ENCODE results near the gene SLC9A4.
A peak's percentile ranks its signal among the peaks of the same experiment; 100 is the strongest.

Gene SLC9A4

GRCh38 chr2:102499558-102499957 is 26.5 kb downstream of the SLC9A4 start:
- H3K4me1 ChIP-seq (ENCODE audit: control insufficient read depth, insufficient read depth, low read length, poor library complexity, severe bottlenecking) = no peaks in the 10 kb centered on the region
- H3K9me3 ChIP-seq (ENCODE audit: control insufficient read depth, low read length) = no peaks in the 10 kb centered on the region
- no peak overlapping the region for H3K27ac ChIP-seq (ENCODE audit: low read depth, low read length, severe bottlenecking)
- no peak overlapping the region for H3K4me3 ChIP-seq (ENCODE audit: extremely low read depth, insufficient read depth, low read length, poor library complexity, severe bottlenecking)
- H3K36me3 ChIP-seq (ENCODE audit: control insufficient read depth, insufficient read depth, low read length) = no peaks in the 10 kb centered on the region
- no CpG with 5 or more reads among the region's 1 CpG for WGBS, 2 experiments (ENCODE audit: insufficient coverage in 2 of 2)

- WGBS, 2 experiments (ENCODE audit: insufficient coverage in 2 of 2) = 84 to 91% methylated on average over 7 to 8 of the region's 8 CpGs
- H3K4me1 ChIP-seq (ENCODE audit: control insufficient read depth, insufficient read depth, low read length, poor library complexity, severe bottlenecking) = no peaks in the 10 kb centered on the region
- no peaks in the 10 kb centered on the region for H3K9me3 ChIP-seq (ENCODE audit: control insufficient read depth, low read length)
- no peak overlapping the region for H3K4me3 ChIP-seq (ENCODE audit: extremely low read depth, insufficient read depth, low read length, poor library complexity, severe bottlenecking)
- H3K27ac ChIP-seq (ENCODE audit: low read depth, low read length, severe bottlenecking) = no peak overlapping the region
- no peaks in the 10 kb centered on the region for H3K36me3 ChIP-seq (ENCODE audit: control insufficient read depth, insufficient read depth, low read length)
Observed at GRCh38 chr2:102502576-102502975, 29.6 kb downstream of the SLC9A4 start.

GRCh38 chr2:102504833-102505232 is 31.8 kb downstream of the SLC9A4 start:
- WGBS, 2 experiments (ENCODE audit: insufficient coverage in 2 of 2) = 79 to 90% methylated on average over 3 to 4 of the region's 8 CpGs
- Histone ChIP-seq H3K4me3 (ENCODE audit: extremely low read depth, insufficient read depth, low read length, poor library complexity, severe bottlenecking) (no peak overlapping the region), H3K4me1 (ENCODE audit: control insufficient read depth, insufficient read depth, low read length, poor library complexity, severe bottlenecking) (no peaks in the 10 kb centered on the region), H3K27ac (ENCODE audit: low read depth, low read length, severe bottlenecking) (no peak overlapping the region), H3K36me3 (ENCODE audit: control insufficient read depth, insufficient read depth, low read length) (no peaks in the 10 kb centered on the region), H3K9me3 (ENCODE audit: control insufficient read depth, low read length) (peaks cover 9% of the 10 kb centered on the region)

- no peaks in the 10 kb centered on the region for H3K4me1 ChIP-seq (ENCODE audit: control insufficient read depth, insufficient read depth, low read length, poor library complexity, severe bottlenecking)
- 88 to 93% methylated on average over 7 to 10 of the region's 10 CpGs for WGBS, 2 experiments (ENCODE audit: insufficient coverage in 2 of 2)
Observed at GRCh38 chr2:102505290-102505689, 32.3 kb downstream of the SLC9A4 start.

GRCh38 chr2:102506743-102507142 is 33.7 kb downstream of the SLC9A4 start:
- Histone ChIP-seq H3K36me3 (ENCODE audit: control insufficient read depth, insufficient read depth, low read length) (no peaks in the 10 kb centered on the region), H3K4me1 (ENCODE audit: control insufficient read depth, insufficient read depth, low read length, poor library complexity, severe bottlenecking) (no peaks in the 10 kb centered on the region), H3K4me3 (ENCODE audit: extremely low read depth, insufficient read depth, low read length, poor library complexity, severe bottlenecking) (no peak overlapping the region), H3K27ac (ENCODE audit: low read depth, low read length, severe bottlenecking) (no peak overlapping the region), H3K9me3 (ENCODE audit: control insufficient read depth, low read length) (peaks cover 9% of the 10 kb centered on the region)
- 80 to 83% methylated on average over 1 of the region's 5 CpGs for WGBS, 2 experiments (ENCODE audit: insufficient coverage in 2 of 2)

More at GRCh38 chr2:102505290-102505689, 32.3 kb downstream of the SLC9A4 start:
- H3K4me3 ChIP-seq (ENCODE audit: extremely low read depth, insufficient read depth, low read length, poor library complexity, severe bottlenecking) = no peak overlapping the region
- H3K9me3 ChIP-seq (ENCODE audit: control insufficient read depth, low read length) = peaks cover 9% of the 10 kb centered on the region
- H3K36me3 ChIP-seq (ENCODE audit: control insufficient read depth, insufficient read depth, low read length) = no peaks in the 10 kb centered on the region
- H3K27ac ChIP-seq (ENCODE audit: low read depth, low read length, severe bottlenecking) = no peak overlapping the region

- no peak overlapping the region for H3K4me3 ChIP-seq (ENCODE audit: extremely low read depth, insufficient read depth, low read length, poor library complexity, severe bottlenecking)
- WGBS, 2 experiments (ENCODE audit: insufficient coverage in 2 of 2) = 63 to 66% methylated on average over 3 to 4 of the region's 4 CpGs
- H3K4me1 ChIP-seq (ENCODE audit: control insufficient read depth, insufficient read depth, low read length, poor library complexity, severe bottlenecking) = peaks cover 14% of the 10 kb centered on the region
- H3K9me3 ChIP-seq (ENCODE audit: control insufficient read depth, low read length) = peaks cover 9% of the 10 kb centered on the region
- no peaks in the 10 kb centered on the region for H3K36me3 ChIP-seq (ENCODE audit: control insufficient read depth, insufficient read depth, low read length)
- no peak overlapping the region for H3K27ac ChIP-seq (ENCODE audit: low read depth, low read length, severe bottlenecking)
Observed at GRCh38 chr2:102508863-102509262, 35.8 kb downstream of the SLC9A4 start.

- Histone ChIP-seq H3K27ac (ENCODE audit: low read depth, low read length, severe bottlenecking) (no peak overlapping the region), H3K4me1 (ENCODE audit: control insufficient read depth, insufficient read depth, low read length, poor library complexity, severe bottlenecking) (peaks cover 21% of the 10 kb centered on the region), H3K4me3 (ENCODE audit: extremely low read depth, insufficient read depth, low read length, poor library complexity, severe bottlenecking) (no peak overlapping the region), H3K9me3 (ENCODE audit: control insufficient read depth, low read length) (peaks cover 9% of the 10 kb centered on the region), H3K36me3 (ENCODE audit: control insufficient read depth, insufficient read depth, low read length) (no peaks in the 10 kb centered on the region)
- 80 to 100% methylated on average over 1 of the region's 2 CpGs for WGBS, 2 experiments (ENCODE audit: insufficient coverage in 2 of 2)
Observed at GRCh38 chr2:102509749-102510148, 36.7 kb downstream of the SLC9A4 start.

GRCh38 chr2:102510791-102511575 is 38.0 kb downstream of the SLC9A4 start:
- Histone ChIP-seq H3K9me3 (ENCODE audit: control insufficient read depth, low read length) (peaks cover 9% of the 10 kb centered on the region), H3K4me1 (ENCODE audit: control insufficient read depth, insufficient read depth, low read length, poor library complexity, severe bottlenecking) (peaks cover 22% of the 10 kb centered on the region), H3K4me3 (ENCODE audit: extremely low read depth, insufficient read depth, low read length, poor library complexity, severe bottlenecking) (no peak overlapping the region), H3K27ac (ENCODE audit: low read depth, low read length, severe bottlenecking) (no peak overlapping the region), H3K36me3 (ENCODE audit: control insufficient read depth, insufficient read depth, low read length) (no peaks in the 10 kb centered on the region)
- 100% methylated on average over 1 of the region's 2 CpGs; no CpG with 5 or more reads in 1 of the 2 experiments for WGBS, 2 experiments (ENCODE audit: insufficient coverage in 2 of 2)

- 80 to 87% methylated on average over 3 to 4 of the region's 4 CpGs for WGBS, 2 experiments (ENCODE audit: insufficient coverage in 2 of 2)
- H3K9me3 ChIP-seq (ENCODE audit: control insufficient read depth, low read length) = peaks cover 9% of the 10 kb centered on the region
- H3K27ac ChIP-seq (ENCODE audit: low read depth, low read length, severe bottlenecking) = no peak overlapping the region
- H3K4me1 ChIP-seq (ENCODE audit: control insufficient read depth, insufficient read depth, low read length, poor library complexity, severe bottlenecking) = peaks cover 22% of the 10 kb centered on the region
- H3K36me3 ChIP-seq (ENCODE audit: control insufficient read depth, insufficient read depth, low read length) = no peaks in the 10 kb centered on the region
- H3K4me3 ChIP-seq (ENCODE audit: extremely low read depth, insufficient read depth, low read length, poor library complexity, severe bottlenecking) = no peak overlapping the region
Observed at GRCh38 chr2:102512161-102512560, 39.1 kb downstream of the SLC9A4 start.

GRCh38 chr2:102513355-102513939 is 40.4 kb downstream of the SLC9A4 start:
- WGBS, 2 experiments (ENCODE audit: insufficient coverage in 2 of 2) = 96 to 100% methylated on average over 1 to 7 of the region's 11 CpGs

More at GRCh38 chr2:102513355-102513939, 40.4 kb downstream of the SLC9A4 start:
- Histone ChIP-seq H3K4me1 (ENCODE audit: control insufficient read depth, insufficient read depth, low read length, poor library complexity, severe bottlenecking) (peaks cover 22% of the 10 kb centered on the region), H3K4me3 (ENCODE audit: extremely low read depth, insufficient read depth, low read length, poor library complexity, severe bottlenecking) (no peak overlapping the region), H3K9me3 (ENCODE audit: control insufficient read depth, low read length) (peaks cover 9% of the 10 kb centered on the region), H3K27ac (ENCODE audit: low read depth, low read length, severe bottlenecking) (peak overlapping the region; percentile 89), H3K36me3 (ENCODE audit: control insufficient read depth, insufficient read depth, low read length) (no peaks in the 10 kb centered on the region)
